GM19023 (cell line): ENCODE data around the gene PEX11G.
"Not testable (repeated sequence)": the region's sequence is repeated elsewhere in the genome, so short reads cannot be mapped to it uniquely, and the experiment has no call there.

Source experiments
- ATAC-seq: cut with Tn5 transposase; IDR thresholded peaks from one replicate; pipeline ENCODE4 v1.9.1; 2021; ENCODE audit warnings: mild to moderate bottlenecking, moderate library complexity; ENCODE audit not compliant: unreplicated experiment

Gene PEX11G

DNA sequence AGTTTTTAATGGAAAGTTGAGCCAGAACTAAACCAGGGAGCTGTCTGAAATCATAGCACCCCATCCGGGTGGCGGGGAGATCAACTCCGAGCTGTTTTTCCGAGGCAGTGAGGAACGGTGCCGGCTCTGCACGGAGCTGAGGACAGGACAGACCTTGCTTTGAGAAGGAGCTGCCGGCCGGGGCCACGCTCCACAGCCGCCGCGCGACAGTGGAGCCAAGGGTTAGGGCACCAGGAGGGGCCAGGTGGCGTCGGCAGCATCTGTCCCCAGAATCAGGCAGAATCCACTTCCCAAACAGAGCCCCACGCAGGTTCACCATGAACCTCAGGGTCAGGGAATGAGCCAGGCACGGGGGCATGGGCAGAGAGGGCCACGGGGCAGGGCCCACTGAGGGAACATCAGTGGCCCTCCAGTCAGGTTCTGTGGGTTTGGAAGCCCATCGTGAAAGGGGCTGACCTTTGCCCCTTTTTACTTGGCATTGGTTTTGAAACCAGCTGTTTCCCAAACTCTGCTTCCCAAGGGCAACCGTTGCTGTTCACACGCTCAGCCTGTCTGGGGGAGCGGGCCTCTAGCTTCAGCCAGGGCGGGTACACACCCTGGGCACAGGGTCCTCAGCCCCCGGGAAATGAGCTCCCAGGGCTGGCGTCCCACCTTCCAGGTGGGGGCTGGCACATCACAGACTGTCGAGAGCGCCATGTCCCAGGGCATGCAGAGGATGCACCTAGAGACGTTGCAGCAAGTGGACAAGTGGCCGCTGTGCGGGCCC is 18.1 kb downstream of the PEX11G start:
- ATAC-seq, result no peak

DNA sequence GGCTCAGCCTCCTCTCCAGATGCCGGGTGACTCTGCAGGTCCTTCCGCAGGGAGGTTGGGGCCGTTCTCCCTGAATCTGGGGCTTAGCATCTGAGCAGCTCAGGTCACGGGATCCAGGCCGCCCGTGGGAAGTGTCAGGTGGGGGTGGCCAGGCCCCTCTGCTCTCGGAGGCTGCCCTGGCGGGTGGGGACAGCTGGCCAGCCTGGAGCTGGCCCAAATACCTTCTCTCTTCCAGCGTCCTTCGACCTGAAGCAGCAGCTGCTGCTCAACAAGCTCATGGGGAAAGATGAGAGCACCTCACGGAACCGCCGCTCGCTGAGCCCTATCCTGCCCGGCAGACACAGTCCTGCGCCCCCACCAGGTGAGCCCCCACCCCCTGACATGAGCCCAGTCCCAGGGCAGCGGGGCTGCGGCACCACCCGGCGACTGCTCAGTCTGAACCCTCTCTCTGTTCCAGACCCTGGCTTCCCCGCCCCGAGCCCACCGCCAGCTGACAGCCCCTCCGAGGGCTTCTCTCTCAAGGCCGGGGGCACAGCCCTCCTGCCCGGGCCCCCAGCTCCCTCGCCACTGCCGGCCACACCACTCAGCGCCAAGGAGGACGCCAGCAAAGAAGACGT is 19.1 kb downstream of the PEX11G start:
- no peak for ATAC-seq

DNA sequence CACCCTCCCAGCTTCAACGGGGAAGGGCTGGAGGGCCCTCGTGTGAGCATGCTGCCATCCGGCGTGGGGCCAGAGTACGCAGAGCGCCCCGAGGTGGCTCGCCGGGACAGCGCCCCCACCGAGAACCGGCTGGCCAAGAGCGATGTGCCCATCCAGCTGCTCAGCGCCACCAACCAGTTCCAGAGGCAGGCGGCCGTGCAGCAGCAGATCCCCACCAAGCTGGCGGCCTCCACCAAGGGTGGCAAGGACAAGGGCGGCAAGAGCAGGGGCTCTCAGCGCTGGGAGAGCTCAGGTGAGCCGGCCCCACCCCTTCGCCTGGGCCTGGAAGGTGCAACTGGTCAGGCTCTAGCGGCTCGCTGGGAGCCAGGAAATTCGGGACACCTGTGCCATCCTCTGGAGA is 20.0 kb downstream of the PEX11G start:
- ATAC-seq, result no peak

DNA sequence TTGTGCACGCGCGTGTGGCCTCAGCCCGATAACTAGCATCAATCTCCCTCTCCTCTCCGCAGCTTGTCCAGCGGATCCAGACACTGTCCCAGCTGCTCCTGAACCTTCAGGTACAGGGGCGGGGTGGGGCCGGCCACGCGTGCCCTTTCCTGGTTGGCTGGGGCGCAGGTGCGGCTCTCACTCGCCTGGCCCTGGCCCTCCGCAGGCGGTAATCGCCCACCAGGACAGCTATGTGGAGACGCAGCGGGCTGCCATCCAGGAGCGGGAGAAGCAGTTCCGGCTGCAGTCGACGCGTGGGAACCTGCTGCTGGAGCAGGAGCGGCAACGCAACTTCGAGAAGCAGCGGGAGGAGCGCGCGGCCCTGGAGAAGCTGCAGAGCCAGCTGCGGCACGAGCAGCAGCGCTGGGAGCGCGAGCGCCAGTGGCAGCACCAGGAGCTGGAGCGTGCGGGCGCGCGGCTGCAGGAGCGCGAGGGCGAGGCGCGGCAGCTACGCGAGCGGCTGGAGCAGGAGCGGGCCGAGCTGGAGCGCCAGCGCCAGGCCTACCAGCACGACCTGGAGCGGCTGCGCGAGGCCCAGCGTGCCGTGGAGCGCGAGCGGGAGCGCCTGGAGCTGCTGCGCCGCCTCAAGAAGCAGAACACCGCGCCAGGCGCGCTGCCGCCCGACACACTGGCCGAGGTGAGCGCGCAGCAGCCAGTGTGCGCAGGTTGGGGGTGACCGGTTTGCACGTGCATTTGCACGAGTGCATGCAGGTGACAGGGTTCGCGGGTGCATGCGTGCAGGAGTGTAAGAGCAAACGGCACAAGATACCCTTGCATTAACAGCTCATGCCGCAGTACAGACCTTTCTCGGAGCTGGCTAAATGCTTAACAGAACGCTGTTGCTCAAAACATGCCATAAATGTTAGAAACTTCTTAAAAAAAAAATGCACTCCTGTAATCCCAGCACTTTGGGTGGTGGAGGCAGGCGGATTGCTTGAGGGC is 21.5 kb downstream of the PEX11G start:
- no peak for ATAC-seq

DNA sequence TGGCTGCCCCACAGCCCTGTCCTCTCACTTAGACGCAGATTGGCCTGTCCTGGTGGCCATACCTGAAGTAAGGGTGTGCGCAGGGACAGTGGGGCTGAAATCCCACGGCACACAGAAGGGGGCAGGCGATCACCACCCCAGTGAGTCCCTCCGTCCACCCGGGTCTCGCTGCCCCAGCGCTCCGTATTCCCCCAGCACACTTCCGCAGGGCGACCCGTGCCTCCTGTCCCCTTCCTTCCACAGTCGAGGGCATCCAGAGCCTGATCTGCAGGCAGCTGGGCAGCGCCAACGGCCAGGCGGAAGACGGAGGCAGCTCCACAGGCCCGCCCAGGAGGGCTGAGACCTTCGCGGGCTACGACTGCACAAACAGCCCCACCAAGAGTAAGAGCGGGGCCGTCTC is 25.3 kb downstream of the PEX11G start:
- no peak for ATAC-seq

DNA sequence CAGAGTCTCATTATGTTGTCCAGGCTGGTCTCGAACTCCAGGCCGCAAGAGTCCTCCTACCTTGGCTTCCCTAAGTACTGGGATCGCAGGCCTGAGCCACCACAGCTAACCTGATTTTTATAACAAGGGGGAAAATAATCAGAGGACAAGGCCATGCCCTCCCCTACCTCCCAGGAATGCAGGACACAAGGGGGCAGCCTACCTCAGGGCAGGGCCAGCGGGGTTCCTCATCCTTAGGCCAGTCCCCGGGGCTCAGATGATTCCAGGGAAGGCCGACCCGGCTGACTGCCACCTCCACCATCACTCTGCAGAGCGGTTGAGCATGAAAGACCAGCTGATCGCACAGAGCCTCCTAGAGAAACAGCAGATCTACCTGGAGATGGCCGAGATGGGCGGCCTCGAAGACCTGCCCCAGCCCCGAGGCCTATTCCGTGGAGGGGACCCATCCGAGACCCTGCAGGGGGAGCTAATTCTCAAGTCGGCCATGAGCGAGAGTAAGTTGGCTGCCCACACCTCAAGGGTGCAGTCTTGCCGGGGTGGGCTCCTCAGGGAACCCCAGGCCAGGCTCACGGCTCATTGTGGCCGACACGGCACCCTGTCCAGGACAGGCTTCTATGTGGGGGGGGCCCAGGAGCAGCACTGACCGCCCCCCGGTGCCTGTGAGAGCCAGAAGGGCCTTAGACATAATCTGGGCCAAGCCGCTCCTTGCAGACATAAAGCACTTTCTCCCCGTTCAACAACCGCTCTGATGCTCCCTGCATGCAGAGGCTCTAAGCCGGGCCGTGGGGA is 26.8 kb downstream of the PEX11G start:
- no peak for ATAC-seq

DNA sequence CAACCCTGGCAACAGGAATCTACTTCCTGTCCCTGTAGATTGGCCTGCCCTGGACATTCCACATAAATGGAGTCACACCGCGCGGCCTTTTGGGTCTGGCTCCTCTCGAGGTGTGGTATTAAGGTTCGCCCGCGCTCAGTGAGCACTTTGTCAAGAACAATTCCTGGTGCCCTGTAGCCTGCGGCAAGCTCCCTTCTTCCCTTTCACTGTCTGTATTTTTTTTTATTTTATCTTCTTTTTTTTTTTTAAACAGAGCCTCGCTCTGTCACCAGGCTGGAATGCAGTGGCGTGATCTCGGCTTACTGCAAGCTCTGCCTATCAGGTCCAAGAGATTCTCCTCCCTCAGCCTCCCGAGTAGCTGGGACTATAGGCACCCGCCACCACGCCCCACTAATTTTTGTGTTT is 28.3 kb downstream of the PEX11G start:
- no peak for ATAC-seq

DNA sequence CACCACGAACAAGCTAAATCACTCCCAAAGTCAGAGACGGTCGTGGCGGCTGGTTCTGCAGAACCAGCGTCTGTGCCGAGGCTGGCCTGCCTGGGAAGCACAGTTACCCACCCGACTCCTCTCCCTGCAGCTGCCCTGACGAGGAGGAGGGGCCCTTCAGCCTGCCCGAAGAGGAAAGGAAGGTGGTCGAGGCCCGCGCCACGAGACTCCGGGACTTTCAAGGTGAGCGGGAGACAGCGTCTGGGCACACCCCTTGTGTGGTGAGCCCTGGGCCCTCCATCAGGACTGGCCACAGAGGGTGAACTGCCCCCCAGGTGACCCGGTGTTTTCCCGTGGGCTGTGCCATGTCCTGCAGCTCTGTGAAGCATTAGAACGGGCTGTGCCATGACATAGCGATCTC is 29.1 kb downstream of the PEX11G start:
- no peak for ATAC-seq

DNA sequence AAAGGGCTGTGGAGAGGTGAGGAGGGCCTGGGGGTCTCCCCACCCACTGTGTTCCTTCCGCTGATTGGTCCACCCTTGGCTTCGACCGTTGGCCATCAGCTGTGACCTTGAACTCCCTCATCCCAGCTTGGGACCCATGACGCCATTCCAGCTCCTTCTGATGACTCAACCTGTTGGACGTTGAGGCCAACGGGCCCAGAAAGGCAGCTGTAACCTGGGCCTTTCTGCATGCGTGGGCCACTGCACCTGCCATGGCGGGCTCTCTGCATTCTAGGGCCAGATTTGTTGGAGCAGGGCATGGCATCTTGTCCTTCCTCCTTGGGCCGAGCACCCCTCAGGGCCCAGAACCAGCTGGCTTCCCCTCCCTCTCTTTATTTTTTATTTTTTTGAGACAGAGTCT is 30.2 kb downstream of the PEX11G start:
- ATAC-seq, result no peak

DNA sequence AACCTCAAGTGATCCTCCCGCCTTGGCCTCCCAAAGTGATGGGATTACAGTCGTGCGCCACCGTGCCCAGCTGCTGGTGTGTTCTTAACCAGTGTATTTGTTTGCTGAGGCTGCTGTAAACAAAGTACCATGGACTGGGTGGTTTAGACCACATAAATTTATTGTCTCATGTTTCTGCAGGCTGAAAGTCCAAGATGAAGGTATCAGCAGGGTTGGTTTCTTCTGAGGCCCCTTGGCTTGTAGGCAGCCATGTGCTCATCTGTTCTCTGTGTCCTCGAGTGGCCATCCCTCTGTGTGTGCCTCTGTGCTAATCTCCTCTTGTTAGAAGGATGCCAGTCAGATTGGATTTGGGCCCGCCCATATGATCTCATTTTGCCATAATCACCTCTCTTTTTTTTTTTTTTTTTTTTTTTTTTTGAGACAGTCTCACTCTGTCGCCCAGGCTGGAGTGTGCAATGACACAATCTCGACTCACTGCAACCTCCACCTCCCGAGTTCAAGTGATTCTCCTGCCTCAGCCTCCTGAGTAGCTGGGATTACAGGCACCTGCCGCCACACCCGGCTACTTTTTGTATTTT is 31.8 kb downstream of the PEX11G start:
- no peak for ATAC-seq

DNA sequence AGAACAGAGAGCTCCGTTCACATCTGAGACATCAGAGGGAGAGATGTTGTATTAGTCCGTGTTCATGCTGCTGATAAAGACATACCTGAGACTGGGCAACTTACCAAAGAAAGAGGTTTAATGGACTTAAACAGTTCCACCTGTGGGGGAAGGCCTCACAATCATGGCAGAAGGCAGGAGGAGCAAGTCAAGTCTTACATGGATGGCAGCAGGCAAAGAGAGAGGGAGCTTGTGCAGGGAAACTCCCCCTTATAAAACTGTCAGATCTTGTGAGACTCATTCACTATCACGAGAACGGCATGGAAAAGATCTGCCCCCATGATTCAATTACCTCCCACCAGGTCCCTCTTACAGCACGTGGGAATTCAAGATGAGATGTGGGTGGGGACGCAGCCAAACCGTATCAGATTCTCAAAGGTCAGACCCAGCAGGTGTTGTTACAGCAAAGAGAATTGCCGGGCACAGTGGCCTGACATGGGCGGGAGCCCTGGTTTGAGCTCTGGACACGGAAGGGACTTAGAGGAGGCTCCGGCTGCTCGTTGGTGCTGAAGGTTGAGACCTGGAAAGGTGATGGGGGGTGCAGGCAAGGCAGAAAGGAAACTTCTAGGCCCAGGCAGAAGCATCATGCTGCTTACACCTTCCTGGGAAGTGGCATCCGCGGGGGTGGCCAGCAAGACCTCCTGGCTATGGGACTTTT is 33.1 kb downstream of the PEX11G start:
- ATAC-seq, result no peak

DNA sequence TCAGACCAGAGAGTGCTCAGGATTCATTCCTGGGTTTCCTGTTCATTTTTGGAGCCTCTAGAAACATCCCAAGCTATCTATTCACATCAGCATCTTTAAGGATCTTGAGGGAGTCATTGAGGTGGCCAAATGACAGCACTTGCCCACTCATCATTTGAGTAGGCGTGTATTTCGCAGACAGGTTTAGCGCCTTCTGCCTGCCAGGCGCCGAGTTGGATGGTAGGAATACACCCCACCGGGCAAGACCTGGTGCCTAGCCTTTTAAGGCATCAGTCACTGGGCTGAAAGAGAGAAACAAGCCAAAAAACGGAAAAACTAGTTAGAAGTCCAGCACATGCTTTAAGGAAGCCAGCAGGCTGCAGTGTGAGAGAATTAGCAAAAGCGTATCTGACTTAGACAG is 33.8 kb downstream of the PEX11G start:
- ATAC-seq, result no peak

DNA sequence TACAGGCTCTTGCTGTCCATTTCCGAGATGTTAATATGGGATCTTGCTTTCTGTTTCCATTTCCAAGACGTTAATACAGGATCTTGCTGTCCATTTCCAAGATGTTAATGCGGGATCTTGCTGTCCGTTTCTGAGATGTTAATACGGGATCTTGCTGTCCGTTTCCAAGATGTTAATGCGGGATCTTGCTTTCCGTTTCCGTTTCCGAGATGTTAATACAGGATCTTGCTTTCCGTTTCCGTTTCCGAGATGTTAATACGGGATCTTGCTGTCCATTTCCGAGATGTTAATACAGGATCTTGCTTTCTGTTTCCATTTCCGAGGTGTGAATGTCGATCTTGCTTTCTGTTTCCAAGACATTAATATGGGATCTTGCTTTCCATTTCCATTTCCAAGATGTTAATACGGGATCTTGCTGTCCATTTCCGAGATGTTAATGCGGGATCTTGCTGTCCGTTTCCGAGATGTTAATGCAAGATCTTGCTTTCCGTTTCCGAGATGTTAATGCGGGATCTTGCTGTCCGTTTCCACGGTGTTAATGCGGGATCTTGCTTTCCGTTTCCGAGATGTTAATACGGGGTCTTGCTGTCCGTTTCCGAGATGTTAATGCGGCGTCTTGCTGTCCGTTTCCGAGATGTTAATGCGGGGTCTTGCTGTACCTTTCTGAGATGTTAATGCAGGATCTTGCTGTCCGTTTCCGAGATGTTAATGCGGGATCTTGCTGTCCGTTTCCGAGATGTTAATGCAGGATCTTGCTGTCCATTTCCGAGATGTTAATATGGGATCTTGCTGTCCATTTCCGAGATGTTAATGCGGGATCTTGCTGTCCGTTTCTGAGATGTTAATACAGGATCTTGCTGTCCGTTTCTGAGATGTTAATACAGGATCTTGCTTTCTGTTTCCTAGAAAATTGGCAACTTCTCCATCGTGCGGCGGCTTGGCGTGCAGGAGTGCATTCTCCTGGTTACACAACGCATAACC is 38.3 kb downstream of the PEX11G start:
- ATAC-seq, result no peak

DNA sequence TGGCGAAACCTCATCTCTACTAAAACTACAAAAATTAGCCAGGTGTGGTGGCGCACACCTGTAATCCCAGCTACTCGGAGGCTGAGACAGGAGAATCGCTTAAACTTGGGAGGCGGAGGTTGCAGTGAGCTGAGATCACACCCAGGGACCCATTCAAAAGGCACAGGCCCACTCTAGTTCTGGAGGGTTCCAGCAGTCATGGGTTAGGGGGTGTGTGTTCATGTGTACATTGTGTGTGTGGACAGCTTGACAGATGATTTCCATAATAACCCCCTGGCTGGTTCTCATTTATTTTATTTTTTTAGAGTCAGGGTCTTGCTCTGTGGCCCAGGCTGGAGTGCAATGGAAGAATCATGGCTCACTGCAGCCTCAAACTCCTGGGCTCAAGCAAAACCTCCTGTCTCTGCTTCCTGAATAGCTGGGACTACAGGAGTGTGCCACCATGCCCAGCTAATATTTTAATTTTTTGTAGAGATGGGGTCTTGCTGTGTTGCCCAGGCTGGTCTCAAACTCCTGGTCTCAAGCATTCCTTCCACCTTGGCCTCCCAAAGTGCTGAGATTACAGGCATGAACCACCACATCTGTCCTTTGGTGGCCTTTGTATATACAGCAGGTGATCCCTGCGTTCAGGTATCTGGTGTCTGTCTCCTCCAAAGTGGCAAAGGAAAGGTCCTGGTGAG is 39.3 kb downstream of the PEX11G start:
- ATAC-seq, result not testable (repeated sequence)

DNA sequence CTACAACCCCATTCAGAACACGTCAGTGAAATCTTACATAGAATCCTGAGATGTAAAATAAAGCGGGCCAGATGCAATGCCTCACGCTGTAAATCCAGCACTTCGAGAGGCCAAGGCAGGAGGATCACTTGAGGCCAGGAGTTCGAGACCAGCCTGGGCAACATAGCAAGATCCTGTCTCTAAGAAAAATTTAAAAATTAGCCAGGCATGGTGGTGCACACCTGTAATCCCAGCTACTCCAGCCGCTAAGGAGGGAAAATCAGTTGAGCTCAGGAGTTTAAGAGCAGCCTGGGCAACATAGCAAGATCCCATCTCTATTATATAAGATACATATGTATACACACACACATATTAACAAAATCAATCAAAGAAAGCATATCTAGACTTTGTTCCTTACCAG is 41.2 kb downstream of the PEX11G start:
- ATAC-seq, result no peak

DNA sequence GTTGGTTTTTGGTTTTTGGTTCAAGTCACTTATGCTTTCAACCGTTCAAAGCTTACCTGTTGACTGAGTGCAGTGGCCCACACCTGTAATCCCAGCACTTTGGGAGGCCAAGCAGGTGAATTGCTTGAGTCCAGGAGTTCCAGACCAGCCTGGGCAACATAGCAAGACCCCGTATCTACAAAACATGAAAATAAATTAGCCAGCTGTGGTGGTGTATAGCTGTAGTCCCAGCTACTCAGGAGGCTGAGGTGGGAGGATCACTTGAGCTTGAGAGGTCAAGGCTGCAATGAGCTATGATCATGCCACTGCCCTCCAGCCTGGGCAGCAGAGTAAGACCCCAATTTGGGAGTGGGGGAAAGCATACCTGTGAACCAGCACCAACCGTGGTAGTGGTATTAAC is 43.7 kb downstream of the PEX11G start:
- ATAC-seq, result no peak

DNA sequence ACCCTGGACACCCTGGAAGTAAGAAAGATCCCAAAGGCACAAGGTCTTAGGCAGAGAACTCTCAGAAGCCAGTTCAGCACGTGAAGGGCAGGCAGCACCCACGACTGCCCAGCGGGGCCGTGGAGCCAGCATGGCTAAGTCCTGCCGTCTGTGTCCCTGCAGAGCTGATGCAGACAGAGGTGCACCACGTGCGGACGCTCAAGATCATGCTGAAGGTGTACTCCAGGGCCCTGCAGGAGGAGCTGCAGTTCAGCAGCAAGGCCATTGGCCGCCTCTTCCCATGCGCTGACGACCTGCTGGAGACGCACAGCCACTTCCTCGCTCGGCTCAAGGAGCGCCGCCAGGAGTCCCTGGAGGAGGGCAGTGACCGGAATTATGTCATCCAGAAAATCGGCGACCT is 44.8 kb downstream of the PEX11G start:
- ATAC-seq, result no peak

DNA sequence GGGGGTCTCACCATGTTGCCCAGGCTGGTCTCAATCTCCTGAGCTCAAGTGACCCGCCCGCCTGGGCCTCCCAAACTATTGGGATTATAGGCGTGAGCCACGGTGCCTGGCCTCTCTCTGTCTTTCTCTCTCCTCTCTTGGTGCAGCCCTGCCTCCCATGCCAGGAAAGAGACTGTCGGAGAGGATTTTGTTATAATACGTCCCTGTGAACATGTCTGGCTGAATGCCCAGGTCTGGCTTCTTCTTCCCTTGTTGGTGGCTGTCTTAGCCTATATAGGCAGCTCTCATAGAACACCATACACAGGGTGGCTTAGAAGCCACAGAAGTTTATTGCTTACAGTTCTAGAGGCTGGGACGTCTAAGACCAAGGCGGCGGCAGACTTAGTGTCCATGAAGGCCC is 46.4 kb downstream of the PEX11G start:
- ATAC-seq, result no peak
